Loucy (cell line): ENCODE results near the gene SLC2A4.

Experiments
- H2AFZ ChIP-seq: fragments of 200-600 bp; sonication (generic); 2 replicates; pipeline ENCODE4 v1.6.0; 2016; ENCODE audit warnings: antibody characterized with exemption, mild to moderate bottlenecking, low read length, moderate library complexity
- H3F3A ChIP-seq: fragments of 200-600 bp; 2 replicates; pipeline ENCODE4 v1.6.0; 2016; ENCODE audit warnings: antibody characterized with exemption, low read depth, mild to moderate bottlenecking
- H3K27me3 ChIP-seq: fragments of 200-600 bp; sonication (generic); 2 replicates; pipeline ENCODE4 v1.6.1; 2014; ENCODE audit warnings: low read length, mild to moderate bottlenecking; ENCODE audit not compliant: insufficient read depth, poor library complexity, severe bottlenecking
- H3K36me3 ChIP-seq: fragments of 200-600 bp; sonication (generic); 2 replicates; pipeline ENCODE4 v1.6.1; 2016; ENCODE audit warnings: low read length; ENCODE audit not compliant: insufficient read depth
- H3K4me1 ChIP-seq: fragments of 200-600 bp; sonication (generic); 2 replicates; pipeline ENCODE4 v1.5.1; 2014; ENCODE audit warnings: low read length, mild to moderate bottlenecking; ENCODE audit not compliant: insufficient read depth, poor library complexity, severe bottlenecking
- H3K4me2 ChIP-seq: fragments of 200-600 bp; sonication (generic); 2 replicates; pipeline ENCODE4 v1.6.0; 2014; ENCODE audit warnings: antibody characterized with exemption, low read length, low read depth, mild to moderate bottlenecking; ENCODE audit not compliant: poor library complexity, severe bottlenecking
- H3K4me3 ChIP-seq: fragments of 200-600 bp; sonication (generic); 2 replicates; pipeline ENCODE4 v1.5.1; 2014; ENCODE audit warnings: low read length, mild to moderate bottlenecking, mixed read lengths; ENCODE audit not compliant: poor library complexity, severe bottlenecking
- H3K79me2 ChIP-seq: fragments of 200-600 bp; sonication (generic); 2 replicates; pipeline ENCODE4 v1.6.1; 2014; ENCODE audit warnings: low read length; ENCODE audit not compliant: insufficient read depth
- H3K9ac ChIP-seq: fragments of 200-600 bp; sonication (generic); 2 replicates; pipeline ENCODE4 v1.6.0; 2014; ENCODE audit warnings: mild to moderate bottlenecking, low read depth, low read length, moderate library complexity; ENCODE audit not compliant: poor library complexity, severe bottlenecking
- H3K9me2 ChIP-seq: fragments of 200-600 bp; sonication (generic); replicated peaks from 2 replicates; pipeline ENCODE4 v1.6.1; 2016; ENCODE audit warnings: low read depth, low read length, mixed read lengths
- H3K9me3 ChIP-seq: fragments of 200-600 bp; sonication (generic); 2 replicates; pipeline ENCODE4 v1.6.1; 2014; ENCODE audit warnings: mild to moderate bottlenecking, antibody characterized with exemption, low read length, low read depth; ENCODE audit not compliant: insufficient read depth
- H4K20me1 ChIP-seq: fragments of 200-600 bp; sonication (generic); 2 replicates; pipeline ENCODE4 v1.6.0; 2014; ENCODE audit warnings: antibody characterized with exemption, low read length, mild to moderate bottlenecking; ENCODE audit not compliant: insufficient read depth, poor library complexity, severe bottlenecking
- EZH2phosphoT487 ChIP-seq: fragments of 200-600 bp; IDR thresholded peaks from 2 replicates; pipeline ENCODE4 v1.6.1; 2018; ENCODE audit warnings: antibody characterized with exemption, mild to moderate bottlenecking, moderate library complexity, borderline replicate concordance
- TF ChIP-seq, protein P1 (sequence below): fragments of 200-600 bp; sonication (generic); conservative IDR thresholded peaks from 2 replicates; pipeline ENCODE4 v1.5.1; 2014; ENCODE audit warnings: mild to moderate bottlenecking, antibody characterized with exemption, low read length

SLC2A4 gene

GRCh38 chr17:7308625-7309433 is 27.3 kb downstream of the SLC2A4 start:
- Histone ChIP-seq H4K20me1 (peaks cover 58% of the 10 kb centered on the region), H3K4me2 (peak overlapping the region; percentile 99), H3K4me3 (peak overlapping the region; percentile 93), H3K9me2 (no peaks in the 10 kb centered on the region), H3K27me3 (peaks cover 12% of the 10 kb centered on the region), H3K9ac (peak overlapping the region; percentile 99), H3F3A (peaks cover 13% of the 10 kb centered on the region), H3K4me1 (peaks cover 24% of the 10 kb centered on the region), H2AFZ (no peak overlapping the region), H3K9me3 (no peaks in the 10 kb centered on the region), H3K79me2 (peaks cover 63% of the 10 kb centered on the region), H3K36me3 (peaks cover 43% of the 10 kb centered on the region)
- TF ChIP-seq EZH2phosphoT487 = no peak
- TF ChIP-seq, protein P1, sequence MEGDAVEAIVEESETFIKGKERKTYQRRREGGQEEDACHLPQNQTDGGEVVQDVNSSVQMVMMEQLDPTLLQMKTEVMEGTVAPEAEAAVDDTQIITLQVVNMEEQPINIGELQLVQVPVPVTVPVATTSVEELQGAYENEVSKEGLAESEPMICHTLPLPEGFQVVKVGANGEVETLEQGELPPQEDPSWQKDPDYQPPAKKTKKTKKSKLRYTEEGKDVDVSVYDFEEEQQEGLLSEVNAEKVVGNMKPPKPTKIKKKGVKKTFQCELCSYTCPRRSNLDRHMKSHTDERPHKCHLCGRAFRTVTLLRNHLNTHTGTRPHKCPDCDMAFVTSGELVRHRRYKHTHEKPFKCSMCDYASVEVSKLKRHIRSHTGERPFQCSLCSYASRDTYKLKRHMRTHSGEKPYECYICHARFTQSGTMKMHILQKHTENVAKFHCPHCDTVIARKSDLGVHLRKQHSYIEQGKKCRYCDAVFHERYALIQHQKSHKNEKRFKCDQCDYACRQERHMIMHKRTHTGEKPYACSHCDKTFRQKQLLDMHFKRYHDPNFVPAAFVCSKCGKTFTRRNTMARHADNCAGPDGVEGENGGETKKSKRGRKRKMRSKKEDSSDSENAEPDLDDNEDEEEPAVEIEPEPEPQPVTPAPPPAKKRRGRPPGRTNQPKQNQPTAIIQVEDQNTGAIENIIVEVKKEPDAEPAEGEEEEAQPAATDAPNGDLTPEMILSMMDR = no peak

DNA sequence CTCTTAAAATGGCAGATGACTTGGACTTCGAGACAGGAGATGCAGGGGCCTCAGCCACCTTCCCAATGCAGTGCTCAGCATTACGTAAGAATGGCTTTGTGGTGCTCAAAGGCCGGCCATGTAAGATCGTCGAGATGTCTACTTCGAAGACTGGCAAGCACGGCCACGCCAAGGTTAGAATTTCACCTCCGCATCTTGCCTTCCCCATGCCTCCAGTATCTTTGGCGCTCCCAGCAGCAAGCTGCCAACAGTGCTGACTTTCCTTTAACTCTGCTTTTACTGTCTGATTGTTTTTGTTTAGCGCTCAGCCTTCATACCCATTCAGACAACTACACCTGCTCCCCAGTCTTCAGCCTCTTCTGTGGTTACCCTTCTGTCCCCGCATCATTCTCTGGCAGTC is 28.1 kb downstream of the SLC2A4 start:
- TF ChIP-seq, protein P1 = no peak
- TF ChIP-seq EZH2phosphoT487 = no peak
- H2AFZ ChIP-seq = no peak overlapping the region
- H3K4me2 ChIP-seq = peak overlapping the region; percentile 99
- peaks cover 70% of the 10 kb centered on the region for H3K79me2 ChIP-seq
- H3K9me3 ChIP-seq = no peaks in the 10 kb centered on the region
- H4K20me1 ChIP-seq = peaks cover 62% of the 10 kb centered on the region
- H3K36me3 ChIP-seq = peaks cover 43% of the 10 kb centered on the region
- peaks cover 32% of the 10 kb centered on the region for H3K4me1 ChIP-seq
- peak overlapping the region; percentile 93 for H3K4me3 ChIP-seq
- peak overlapping the region; percentile 99 for H3K9ac ChIP-seq
- peaks cover 17% of the 10 kb centered on the region for H3F3A ChIP-seq
- no peaks in the 10 kb centered on the region for H3K9me2 ChIP-seq
- peaks cover 12% of the 10 kb centered on the region for H3K27me3 ChIP-seq

DNA sequence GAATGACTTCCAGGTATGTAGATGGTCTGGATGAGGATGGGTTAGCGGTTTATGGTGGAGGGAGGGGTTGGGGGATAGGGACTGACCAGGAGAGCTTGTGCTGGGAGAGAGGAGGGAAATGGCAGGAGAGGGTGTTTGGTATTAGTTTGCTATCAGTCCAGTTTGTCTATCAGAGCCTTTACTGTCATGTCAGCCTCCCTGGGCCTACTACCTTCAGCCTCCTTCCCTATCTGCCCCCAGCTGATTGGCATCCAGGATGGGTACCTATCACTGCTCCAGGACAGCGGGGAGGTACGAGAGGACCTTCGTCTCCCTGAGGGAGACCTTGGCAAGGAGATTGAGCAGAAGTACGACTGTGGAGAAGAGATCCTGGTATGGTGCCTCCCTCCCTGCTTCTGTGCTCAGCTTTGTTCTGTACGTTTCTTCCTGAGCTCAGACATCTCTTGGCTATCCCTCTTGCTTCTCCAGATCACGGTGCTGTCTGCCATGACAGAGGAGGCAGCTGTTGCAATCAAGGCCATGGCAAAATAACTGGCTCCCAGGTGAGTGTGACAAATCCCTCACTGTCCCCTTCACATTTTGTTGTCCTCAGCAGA is 29.7 kb downstream of the SLC2A4 start:
- no peak overlapping the region for H2AFZ ChIP-seq
- peaks cover 43% of the 10 kb centered on the region for H3K36me3 ChIP-seq
- H3K79me2 ChIP-seq = peaks cover 72% of the 10 kb centered on the region
- no peaks in the 10 kb centered on the region for H3K9me2 ChIP-seq
- H3K9ac ChIP-seq = no peak overlapping the region
- H3K27me3 ChIP-seq = peaks cover 12% of the 10 kb centered on the region
- peaks cover 65% of the 10 kb centered on the region for H4K20me1 ChIP-seq
- peaks cover 42% of the 10 kb centered on the region for H3K4me1 ChIP-seq
- TF ChIP-seq EZH2phosphoT487 = no peak
- peak overlapping the region; percentile 99 for H3K4me2 ChIP-seq
- peaks cover 17% of the 10 kb centered on the region for H3F3A ChIP-seq
- no peaks in the 10 kb centered on the region for H3K9me3 ChIP-seq
- peak overlapping the region; percentile 93 for H3K4me3 ChIP-seq
